ENCODE results near the gene ABHD16A.

GRCh38 chr6:31641370-31641769, 61.8 kb downstream of the ABHD16A start:
- TF ChIP-seq CTCF (conservative IDR thresholded peaks at IDR 0.05) (no peak), ZFX (IDR thresholded peaks at IDR 0.05) (no peak)
